NCI-H2196 (cell line): ENCODE results near the gene CUEDC1.

ENCODE experiments used
- DNase-seq: peaks from one replicate; lab custom pipeline; 2025; ENCODE audit not compliant: unreplicated experiment; lab: John Stamatoyannopoulos, UW

The CUEDC1 gene

DNA sequence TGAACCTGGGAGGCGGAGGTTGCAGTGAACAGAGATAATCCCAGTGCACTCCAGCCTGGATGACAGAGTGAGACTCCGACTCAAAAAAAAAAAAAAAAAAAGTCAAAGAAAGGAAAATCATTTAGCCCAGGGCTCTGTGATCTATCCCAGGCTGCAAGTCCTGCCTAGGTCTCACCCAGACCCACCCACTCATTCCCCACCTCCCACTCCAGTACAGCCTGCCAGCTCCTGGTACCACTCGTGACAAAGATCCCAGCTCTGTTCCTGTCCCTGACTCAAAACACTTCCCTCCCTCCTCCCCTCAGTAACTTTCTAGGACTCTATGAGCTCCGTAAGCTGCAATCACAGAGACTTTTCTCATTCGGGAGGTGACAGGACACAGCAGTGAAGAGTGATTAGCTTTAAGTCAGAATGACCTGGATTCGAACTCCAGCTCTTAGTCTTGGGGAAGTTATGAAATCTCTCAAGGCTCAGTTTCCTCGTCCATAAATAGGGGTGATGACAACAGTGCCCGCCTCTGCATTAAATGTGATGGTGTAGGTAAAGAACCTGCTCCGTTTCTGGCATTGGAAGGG is 77.3 kb downstream of the CUEDC1 start:
- no peak for DNase-seq

DNA sequence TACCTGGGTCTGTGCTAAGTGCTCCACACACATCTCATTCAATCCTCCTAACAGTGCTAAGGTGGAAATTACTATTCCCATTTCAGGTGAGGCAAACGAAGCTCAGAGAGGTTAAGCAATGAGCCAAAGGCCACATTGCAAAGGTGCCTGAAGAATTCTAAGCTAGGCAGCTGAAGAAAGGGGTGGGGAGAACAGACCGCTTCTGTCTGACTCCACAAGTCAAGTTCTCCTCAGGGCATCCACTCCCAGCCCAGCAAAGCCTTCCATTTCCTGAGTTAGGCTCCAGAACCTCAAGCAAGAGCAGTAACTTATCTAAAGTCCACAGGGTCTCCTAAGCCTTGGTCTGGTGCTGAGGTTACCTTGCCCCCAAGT is 78.4 kb downstream of the CUEDC1 start:
- no peak for DNase-seq

DNA sequence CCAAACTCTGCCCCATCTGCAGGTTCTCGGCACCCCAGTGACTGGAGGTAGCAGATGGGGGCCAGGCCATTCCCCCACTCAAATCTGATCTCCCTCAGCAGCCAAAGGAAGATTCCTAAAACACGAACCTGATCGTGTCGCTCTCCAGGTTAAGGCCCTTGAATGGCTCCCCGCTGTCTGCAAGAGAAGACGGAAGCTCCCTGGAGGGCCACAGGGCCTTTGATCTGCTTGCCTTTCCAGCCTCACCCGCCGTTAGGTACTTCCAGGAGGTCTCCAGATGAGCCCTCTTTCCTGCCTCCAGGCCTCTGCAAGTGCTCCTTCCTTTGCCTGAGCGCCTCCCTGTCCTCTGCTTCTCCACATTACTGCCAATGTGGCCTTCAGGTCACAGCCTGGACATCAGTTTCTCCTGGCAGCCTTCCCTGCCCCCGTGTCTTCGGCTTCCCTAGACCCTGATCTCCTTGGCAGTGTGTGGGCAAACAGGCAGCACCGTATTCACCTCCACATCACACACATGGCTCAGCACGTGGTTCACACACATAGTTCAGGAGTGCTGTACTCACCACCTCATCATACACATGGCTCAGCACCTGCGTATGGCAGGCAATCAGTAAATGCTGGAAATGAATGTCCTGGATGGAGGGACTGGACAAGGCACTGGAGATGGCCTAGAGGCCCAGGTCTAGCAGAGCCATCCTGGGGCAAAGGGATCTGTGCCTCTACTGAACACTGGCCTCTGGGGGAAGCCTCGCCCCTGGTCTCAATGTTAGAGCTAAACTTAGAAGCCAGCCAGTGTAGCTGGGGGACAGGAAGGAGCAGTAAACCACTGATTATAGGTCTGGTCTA is 79.0 kb downstream of the CUEDC1 start:
- no peak for DNase-seq

DNA sequence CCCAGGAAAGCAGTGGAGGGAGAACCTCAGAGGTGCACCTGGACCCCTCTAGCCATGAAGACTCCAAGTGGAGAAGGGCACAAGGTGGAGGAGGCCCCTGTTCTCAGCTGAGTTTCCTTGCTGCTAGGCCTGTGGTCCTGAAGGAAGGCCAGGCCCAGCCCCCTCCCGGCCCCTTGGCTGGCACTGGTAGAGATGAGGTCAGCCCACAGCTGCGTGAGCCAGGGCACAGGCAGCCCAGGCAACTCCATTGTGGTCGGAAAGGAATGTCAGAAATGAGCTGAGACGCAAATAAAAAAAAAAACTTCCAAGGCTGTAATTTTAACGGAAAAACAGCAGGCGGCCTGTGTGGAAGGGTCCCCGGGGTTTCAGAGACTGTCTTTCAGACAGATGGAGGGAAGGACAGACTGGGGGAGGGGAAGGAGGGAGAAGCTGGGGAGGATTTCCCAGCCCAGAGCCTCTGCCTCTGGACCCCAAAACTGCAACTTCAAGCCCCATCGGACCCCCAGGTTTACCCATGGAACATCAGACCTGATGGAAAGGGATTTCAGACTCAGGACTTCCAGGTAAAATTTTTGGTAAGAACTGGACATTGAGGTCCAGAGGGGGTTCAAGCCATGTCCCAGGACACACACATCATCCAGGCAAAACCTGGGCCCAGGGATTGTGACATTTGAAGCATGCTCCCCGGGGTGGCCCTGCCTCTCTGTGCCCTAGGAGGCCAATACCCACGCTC is 79.8 kb downstream of the CUEDC1 start:
- DNase-seq, result peak; percentile 82

DNA sequence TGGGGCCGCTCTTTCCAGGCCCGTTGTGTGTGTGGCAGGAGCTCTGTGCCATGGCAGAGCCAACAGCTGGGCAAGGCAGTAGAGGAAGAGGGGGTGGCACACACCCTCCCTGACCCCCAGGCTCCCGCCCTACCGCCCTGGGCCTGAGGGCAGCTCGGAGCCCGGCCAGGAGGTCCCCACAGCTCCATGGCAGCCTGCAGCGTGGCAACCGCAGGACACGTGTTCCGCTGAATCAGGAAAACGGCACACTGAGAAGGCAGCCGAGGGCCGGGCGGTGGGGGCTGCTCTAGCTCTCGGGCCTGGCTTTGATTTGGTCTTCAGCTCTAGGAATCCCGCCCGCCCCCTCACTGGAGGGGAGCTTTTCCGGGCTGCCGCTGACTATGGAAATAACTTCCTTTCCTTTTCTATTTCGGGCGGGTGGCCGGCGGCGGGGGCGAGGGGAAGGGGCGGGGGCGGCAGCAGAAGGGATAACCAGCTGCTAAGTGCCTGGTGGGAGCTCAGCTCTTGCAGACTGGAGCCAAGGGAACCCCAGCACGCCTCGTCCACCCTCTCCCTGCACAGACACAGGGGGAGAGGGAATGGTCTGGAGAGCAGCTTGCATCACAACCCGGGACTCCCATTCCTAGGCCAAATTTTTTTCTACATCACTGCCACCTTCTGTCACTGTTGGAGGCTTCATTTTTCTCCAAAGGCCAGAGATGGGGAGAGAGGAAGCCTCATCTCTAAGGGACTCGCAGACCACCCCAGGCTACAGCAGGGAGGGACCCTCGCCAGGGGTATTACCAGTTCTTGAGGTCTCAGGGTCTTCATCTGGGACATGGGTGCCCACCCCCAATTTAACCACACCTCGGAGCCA is 80.5 kb downstream of the CUEDC1 start:
- no peak for DNase-seq

DNA sequence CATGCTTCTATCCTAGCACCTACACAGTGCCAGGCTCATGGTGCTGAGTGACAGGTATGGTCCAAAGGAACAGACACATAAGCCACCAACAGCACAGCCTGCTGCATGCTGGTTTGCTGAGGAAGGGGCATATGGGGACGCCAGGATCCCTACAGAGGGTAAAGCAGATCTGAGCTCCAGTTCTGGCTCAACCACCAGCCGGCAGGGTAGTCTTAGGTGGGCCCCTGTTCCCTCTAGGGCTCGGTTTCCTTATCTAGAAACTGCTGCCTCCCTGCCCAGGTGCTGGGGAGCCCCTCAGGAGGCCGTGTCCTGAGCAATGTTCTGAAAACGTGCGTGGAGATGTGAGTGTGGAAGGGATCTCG is 81.2 kb downstream of the CUEDC1 start:
- DNase-seq, result no peak

DNA sequence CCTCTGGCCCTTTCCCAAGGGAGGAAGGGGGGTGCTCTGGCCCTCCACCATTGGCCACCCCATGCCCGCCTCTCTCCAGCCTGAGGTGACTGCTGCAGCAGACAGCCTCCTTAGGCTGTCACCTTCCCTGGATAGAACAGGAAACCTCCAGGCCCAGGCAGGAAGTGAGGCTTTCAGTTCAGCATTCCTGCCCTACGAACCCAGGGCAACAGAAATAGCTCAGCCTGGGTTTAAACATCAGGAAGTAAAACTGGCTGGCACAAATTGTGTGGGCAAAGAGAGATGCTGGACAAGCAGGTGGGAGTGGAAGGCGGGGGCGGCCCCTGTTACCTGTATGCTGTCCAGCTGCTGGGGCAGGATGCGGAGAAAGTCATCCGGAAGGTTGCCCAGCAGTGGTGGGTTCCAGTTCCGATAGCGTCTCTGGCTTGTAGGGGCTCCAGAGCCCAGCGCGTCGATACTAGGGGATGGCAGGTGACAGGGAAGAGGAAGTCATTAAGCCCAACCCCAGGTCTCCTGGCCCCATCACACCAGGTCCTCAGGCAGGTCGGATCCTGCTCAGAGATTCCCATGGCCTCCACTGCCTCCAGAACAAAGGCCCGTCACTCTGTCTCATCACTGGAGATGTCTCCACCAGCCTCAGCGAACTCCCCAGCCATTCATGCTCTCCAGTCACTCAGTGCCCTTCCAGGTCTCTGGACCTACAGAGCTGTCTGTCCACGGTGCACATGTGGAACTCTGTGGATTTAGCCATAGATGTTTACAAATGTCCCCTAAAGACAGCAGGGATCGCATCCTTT is 81.8 kb downstream of the CUEDC1 start:
- DNase-seq, result no peak

DNA sequence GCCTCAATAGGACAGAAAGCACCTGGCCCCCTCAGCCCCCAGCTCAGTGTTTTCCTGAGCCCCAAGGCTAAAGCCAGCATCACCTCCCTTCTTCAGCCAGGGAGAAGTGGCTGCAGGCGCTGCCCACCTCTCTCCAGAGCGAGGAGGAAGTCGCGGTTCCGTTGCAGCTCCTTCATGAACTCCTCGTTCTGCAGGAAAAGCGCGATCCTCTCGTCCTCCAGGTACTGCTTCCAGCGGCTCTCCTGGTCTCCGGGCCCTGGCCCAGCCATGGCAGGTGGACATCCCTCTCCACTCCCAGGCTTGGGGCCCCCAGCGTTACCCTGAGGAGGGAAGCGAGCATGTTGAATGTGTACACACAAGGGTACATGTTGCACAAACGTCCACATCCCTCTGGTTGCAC is 82.7 kb downstream of the CUEDC1 start:
- DNase-seq, result no peak

DNA sequence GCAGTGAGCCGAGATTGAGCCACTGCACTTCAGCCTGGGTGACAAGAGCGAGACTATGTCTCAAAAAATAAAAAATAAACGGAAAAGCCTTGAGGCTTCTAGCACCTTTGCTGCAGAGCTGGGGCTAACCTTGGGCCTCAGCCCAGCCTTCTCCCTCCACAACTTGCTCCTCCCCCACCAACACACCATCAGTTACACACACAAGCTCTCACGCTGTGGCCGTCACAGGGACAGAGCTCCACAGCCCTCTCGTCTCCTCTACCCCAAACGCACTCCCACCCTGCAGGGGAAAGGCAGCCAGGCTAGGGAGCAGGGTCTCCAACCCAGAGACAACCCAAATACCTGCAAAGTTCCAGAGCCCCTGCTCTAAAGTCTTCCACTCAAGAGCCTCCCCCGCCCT is 83.3 kb downstream of the CUEDC1 start:
- DNase-seq, result no peak

DNA sequence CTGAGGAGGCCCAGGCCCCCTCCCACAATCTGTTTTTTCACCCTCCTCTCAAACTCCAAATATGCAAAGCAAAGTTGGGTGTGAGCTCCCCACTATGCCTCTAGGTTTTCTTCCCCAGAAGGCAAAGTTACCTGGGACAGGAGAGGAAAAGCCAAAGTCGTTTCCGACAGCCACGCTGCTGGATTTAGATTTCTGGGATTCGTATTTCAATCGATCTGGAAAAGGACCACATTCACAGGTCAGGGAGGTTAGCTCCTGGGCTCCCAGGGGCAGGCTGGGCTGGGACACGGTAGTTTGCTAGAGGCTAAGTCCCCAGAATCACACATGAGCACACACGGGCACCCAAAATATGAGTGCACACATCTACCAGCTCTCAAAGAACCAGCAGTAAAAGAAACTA is 84.1 kb downstream of the CUEDC1 start:
- DNase-seq, result no peak

DNA sequence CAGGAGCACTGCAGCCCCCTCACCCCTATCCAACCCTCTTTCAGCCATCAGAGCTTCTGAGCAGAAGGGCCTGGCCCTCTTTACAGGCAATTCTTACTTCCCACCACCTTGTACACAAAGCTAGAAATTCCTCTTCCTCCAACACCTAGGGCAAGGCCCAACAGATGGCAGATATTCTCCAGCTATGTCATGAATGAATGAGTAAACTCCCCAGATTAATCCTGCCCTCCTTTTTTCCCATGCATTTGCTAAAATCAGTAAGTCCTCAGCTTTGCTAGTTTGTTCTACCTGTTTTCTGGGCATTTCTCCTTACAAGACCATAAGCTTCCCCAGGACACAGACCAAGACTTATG is 85.0 kb downstream of the CUEDC1 start:
- DNase-seq, result no peak

DNA sequence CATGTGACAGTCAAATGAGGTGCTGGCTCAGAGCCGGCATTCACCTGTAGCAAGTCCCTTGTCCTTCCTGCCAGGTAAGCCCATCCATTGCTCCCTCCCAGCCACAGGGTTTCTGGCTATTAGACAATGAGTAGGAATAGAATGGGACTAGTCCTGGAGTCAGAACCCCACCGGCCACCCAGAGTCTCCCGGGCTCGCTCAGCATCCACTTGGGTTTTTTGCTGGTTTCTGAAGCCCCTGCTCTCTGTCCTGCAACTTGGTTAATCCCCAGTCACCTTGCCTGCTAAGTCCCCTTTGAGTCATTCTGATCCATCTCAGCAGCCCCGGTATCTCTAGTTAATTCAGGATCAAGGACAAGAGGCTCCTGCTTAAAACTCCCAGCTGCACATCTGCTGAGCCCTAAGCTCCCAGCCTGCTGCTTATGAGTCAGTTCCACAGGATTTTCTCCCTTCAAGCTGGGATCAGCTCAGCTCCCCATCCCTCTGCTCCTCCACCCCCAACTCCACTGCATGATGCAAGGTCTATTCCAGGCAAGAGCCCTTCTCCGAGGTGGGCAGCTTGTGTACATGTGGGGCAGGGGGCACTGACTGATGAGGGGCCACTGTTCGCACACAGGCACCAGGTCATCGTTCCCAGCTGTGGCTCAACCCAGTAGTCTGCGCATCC is 85.5 kb downstream of the CUEDC1 start:
- no peak for DNase-seq

DNA sequence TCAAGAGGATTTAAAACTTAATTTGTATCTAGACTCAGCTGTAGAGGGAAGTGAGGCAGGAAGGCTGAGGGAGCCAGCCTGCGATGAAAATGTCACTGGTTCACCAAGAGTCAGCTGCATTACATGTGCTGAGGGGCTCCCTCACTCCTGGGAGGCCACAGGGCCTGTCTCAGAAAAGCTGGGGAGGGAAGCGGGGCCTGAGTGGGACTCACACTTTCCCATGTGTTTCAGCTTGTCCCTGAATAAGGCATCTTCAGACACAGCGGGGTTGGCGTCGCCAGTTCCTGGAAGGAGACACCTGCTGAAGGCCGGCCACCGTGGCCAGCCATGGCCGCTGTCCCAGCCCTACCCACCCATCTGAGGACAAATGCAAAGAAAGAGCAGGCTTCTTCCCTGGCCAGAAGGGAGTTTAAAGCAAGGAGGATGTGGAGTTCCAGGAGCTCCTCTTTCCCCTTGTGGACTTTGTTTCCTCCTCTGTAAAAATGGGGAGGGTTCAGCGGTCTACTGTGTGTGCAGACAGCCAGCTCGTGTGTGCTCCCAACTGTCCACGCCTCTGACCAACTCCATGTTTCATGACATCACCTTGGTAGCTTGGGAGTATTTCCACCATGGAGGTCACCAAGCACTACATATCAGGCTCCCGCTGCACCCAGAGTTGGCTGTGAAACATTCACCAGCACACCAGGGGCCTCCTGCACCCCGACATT is 86.1 kb downstream of the CUEDC1 start:
- no peak for DNase-seq

DNA sequence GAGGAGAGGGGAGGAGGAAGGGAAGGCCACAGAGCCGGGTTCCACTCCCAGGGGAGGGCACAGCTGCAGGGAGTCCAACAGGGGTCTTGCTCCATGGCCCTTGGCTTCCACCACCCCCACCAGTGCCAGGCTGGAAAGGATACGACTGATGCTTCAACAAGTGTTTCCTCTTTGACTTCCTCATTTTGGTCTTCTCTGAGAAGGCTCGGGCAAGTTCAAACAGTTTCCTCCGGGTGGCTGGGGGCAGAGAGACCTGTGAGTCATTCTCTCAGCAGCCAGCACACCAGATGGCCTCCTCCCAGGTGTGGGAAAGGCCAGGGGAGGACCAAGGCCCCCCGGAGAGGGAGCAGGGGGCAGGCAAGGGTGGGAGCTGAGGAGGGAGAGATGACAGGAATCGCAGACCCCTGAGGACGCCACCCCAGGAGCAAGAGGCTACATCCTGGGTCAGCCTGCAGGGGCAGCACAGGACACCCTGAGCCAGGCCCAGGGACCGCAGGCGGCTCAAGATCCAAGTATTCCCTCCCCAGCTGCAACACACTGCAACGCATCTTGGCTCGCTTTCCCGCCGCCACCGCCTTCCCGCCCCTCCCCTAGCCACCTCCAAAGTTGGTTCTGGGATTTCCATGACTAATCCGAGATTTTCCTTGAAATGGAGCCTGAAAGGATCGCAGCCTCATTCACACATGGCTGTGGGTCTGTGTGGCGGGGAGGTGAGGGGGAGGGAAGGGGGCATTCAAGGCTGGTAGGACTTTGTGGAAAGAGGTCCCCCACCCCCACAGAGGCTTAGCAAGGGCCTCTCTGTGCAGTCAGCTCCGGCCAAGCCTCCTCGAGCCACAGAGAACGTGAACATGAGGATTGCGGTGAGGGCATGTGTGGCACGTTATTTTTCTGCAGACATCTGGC is 87.0 kb downstream of the CUEDC1 start:
- DNase-seq, result peak; percentile 65

DNA sequence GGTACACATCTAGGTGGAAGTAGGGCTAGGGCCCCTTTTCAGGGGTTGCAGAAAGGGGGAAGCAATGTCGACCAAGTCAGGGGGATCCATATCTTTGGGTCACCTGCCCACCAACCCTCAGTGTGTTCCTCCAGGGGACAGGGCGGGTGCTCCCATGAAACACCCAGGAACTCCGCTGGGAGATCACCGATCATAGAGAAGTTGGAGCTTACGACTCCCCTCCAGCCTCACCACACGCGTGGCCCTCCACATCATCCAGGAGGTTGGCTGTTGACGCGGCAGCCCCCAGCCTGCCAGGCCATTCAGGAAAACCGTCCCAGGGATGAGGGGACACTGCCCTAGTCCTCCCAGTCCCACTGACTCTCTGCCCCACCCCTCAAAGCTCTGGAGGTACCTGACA is 88.1 kb downstream of the CUEDC1 start:
- no peak for DNase-seq

DNA sequence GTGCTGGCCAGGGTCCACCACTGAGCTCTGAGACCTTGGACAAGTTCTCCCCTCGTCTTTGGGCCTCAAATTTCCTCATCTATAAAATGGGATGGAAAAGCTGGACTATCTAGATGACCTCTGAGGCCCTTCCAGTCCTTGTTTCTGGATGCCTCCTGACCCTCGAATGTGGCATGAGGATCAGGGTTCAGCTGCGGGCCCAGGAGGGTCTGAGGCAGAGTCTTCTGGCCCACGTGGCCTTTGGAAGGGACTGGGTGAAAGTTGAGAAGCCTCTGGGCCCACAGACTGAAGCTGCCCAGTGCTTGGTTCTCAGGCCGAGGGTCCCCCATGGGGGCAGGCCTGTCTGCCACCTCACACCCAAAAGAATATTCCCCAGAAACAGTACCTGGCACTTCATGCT is 88.5 kb downstream of the CUEDC1 start:
- DNase-seq, result no peak

DNA sequence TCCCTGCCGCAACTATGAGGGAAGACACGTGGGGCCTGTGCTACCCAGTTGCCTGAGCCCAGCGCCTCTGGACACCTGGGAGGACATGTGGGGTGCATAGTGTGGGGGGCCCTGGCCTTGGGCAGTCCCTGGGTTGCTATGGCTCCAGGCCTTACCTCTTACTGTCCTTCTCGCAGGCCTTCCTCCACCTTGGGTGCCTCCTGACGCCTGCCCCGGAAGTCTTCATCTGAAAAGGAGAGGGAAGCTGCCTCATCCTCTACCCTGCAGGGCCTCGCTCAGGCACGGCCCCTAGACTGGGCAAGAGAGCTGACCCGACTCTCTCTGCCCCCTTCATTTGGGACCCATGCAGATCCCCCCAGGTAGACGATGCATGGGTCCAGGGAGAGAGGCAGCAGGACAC is 88.9 kb downstream of the CUEDC1 start:
- no peak for DNase-seq

DNA sequence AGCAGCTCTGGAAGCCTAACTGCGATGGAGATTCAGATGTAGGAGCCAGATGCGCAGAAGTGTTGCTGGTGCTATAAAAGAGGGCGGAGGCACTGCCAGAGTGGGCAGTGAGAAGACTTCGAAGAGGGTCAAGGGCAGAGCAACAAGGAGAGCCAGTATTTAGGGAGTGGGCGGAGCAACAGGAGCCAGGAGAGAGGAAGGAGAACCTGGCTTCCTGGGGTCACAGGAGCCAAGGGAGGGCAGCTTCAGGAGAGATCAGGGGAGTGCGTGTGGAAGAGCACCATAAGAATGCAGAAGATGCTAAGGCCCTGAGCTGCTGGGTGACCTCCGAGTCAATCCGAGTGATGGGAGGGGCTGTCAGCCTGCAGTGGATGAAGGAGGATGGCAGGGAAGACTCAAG is 90.9 kb downstream of the CUEDC1 start:
- no peak for DNase-seq
